ENCODE data around the gene CDKN1C. TPM values are rescaled to one million over a fixed set of nuclear protein-coding genes. Genes with fewer than 3 reads are reported as not detected.

The CDKN1C gene
- total RNA-seq, 1 donor from 2014 or later = 268 TPM

GRCh38 chr11:2916892-2917645, 31.5 kb upstream of the CDKN1C start:
- TF ChIP-seq, protein P1, sequence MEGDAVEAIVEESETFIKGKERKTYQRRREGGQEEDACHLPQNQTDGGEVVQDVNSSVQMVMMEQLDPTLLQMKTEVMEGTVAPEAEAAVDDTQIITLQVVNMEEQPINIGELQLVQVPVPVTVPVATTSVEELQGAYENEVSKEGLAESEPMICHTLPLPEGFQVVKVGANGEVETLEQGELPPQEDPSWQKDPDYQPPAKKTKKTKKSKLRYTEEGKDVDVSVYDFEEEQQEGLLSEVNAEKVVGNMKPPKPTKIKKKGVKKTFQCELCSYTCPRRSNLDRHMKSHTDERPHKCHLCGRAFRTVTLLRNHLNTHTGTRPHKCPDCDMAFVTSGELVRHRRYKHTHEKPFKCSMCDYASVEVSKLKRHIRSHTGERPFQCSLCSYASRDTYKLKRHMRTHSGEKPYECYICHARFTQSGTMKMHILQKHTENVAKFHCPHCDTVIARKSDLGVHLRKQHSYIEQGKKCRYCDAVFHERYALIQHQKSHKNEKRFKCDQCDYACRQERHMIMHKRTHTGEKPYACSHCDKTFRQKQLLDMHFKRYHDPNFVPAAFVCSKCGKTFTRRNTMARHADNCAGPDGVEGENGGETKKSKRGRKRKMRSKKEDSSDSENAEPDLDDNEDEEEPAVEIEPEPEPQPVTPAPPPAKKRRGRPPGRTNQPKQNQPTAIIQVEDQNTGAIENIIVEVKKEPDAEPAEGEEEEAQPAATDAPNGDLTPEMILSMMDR (IDR thresholded peaks at IDR 0.05; ENCODE audit: unreplicated experiment) = no peak
- H3K9me3 Mint-ChIP-seq (ENCODE audit: low read depth) = no peaks in the 10 kb centered on the region
- H3K4me1 Mint-ChIP-seq (ENCODE audit: low read depth) = no peaks in the 10 kb centered on the region
- H3K4me3 Mint-ChIP-seq (ENCODE audit: low read depth) = no peak overlapping the region
- peaks cover 11% of the 10 kb centered on the region for H3K27me3 Mint-ChIP-seq
- no peak overlapping the region for H3K27ac Mint-ChIP-seq
- H3K36me3 Mint-ChIP-seq (ENCODE audit: insufficient read depth) = no peaks in the 10 kb centered on the region
- DNase-seq (ENCODE audit: low spot score, unreplicated experiment) = no peak

DNA sequence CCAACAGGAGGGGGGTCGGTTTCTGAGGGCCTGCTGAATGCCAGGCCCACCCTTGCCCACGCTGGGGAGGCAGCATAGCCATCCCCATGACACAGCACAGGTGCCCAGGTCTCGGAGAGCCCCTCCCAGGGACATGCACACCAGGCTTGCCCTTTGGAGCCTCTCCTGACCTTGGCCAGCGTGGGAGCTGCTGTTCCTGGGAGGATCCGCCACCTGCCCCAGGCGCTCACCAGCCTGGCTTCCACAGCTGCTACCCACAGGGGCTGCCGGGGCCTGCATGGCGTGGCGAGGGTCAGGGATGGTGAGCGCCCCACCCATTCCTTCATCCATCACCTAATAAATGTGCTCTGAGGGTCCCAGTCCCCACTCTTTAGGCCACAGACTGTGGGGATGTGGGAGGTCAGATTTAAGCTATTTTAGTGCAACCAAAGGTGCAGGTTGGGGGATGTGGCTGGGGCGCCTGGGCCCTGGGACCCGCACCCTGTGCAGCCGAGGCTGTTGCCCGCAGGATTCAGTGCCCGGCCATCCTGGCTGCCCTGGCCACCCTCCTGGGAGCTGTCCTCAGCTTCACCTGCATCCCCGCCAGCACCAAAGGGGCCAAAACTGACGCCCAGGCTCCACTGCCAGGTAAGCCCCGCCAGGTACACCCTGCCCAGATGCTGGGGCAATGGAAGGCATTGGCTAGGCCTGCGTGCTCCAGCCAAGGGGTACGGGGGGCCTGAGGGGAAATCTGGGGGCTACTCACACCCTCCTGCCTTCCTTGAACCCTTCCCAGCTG, 30.7 kb upstream of the CDKN1C start:
- peaks cover 16% of the 10 kb centered on the region for H3K27me3 Mint-ChIP-seq
- no peak overlapping the region for H3K27ac Mint-ChIP-seq
- no peak for DNase-seq (ENCODE audit: low spot score, unreplicated experiment)
- H3K36me3 Mint-ChIP-seq (ENCODE audit: insufficient read depth) = no peaks in the 10 kb centered on the region
- H3K9me3 Mint-ChIP-seq (ENCODE audit: low read depth) = no peaks in the 10 kb centered on the region
- H3K4me3 Mint-ChIP-seq (ENCODE audit: low read depth) = no peak overlapping the region
- TF ChIP-seq, protein P1 (IDR thresholded peaks at IDR 0.05; ENCODE audit: unreplicated experiment) = no peak
- no peaks in the 10 kb centered on the region for H3K4me1 Mint-ChIP-seq (ENCODE audit: low read depth)

DNA sequence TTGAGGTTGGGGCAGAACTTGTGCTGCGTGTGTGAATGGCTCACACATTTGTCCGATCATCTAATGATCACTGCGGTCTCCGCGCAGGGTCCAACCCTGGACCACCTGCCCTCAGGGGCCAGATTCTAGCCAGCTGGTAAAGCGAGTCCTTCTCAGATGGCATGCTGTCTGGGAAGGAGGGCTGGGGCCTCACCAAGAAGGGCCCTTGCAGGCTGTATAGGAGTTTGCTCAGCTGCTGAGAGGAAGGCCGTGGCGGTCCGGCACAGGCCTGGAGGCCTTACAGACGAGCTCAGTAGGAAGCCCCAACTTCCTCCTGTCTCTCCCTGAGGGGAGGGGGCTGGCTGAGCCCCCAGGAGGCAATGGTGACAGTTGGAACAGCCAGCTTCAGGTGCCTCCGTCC, 29.9 kb upstream of the CDKN1C start:
- DNase-seq (ENCODE audit: low spot score, unreplicated experiment) = no peak
- TF ChIP-seq, protein P1 (IDR thresholded peaks at IDR 0.05; ENCODE audit: unreplicated experiment) = no peak
- Mint-ChIP-seq H3K27me3 (peaks cover 16% of the 10 kb centered on the region), H3K27ac (no peak overlapping the region), H3K4me3 (ENCODE audit: low read depth) (no peak overlapping the region), H3K9me3 (ENCODE audit: low read depth) (no peaks in the 10 kb centered on the region), H3K36me3 (ENCODE audit: insufficient read depth) (no peaks in the 10 kb centered on the region), H3K4me1 (ENCODE audit: low read depth) (no peaks in the 10 kb centered on the region)

GRCh38 chr11:2914455-2915195, 29.1 kb upstream of the CDKN1C start:
- TF ChIP-seq, protein P1 (IDR thresholded peaks at IDR 0.05; ENCODE audit: unreplicated experiment) = no peak
- H3K4me3 Mint-ChIP-seq (ENCODE audit: low read depth) = no peak overlapping the region
- no peak overlapping the region for H3K27ac Mint-ChIP-seq
- H3K36me3 Mint-ChIP-seq (ENCODE audit: insufficient read depth) = no peaks in the 10 kb centered on the region
- H3K9me3 Mint-ChIP-seq (ENCODE audit: low read depth) = no peaks in the 10 kb centered on the region
- no peak for DNase-seq (ENCODE audit: low spot score, unreplicated experiment)
- H3K27me3 Mint-ChIP-seq = peaks cover 19% of the 10 kb centered on the region
- H3K4me1 Mint-ChIP-seq (ENCODE audit: low read depth) = no peaks in the 10 kb centered on the region

- no peaks in the 10 kb centered on the region for H3K4me1 Mint-ChIP-seq (ENCODE audit: low read depth)
- TF ChIP-seq, protein P1 (IDR thresholded peaks at IDR 0.05; ENCODE audit: unreplicated experiment) = no peak
- no peaks in the 10 kb centered on the region for H3K36me3 Mint-ChIP-seq (ENCODE audit: insufficient read depth)
- peaks cover 19% of the 10 kb centered on the region for H3K27me3 Mint-ChIP-seq
- no peak overlapping the region for H3K4me3 Mint-ChIP-seq (ENCODE audit: low read depth)
- H3K27ac Mint-ChIP-seq = no peak overlapping the region
- no peaks in the 10 kb centered on the region for H3K9me3 Mint-ChIP-seq (ENCODE audit: low read depth)
- DNase-seq (ENCODE audit: low spot score, unreplicated experiment) = no peak
These were observed 28.2 kb upstream of the CDKN1C start for GRCh38 chr11:2913776-2914175.

All from progenitor cell of endocrine pancreas (in vitro differentiated cells).